H1 (cell line): ENCODE results near the gene ARHGAP35. TPM values are rescaled to one million over a fixed set of nuclear protein-coding genes. Genes with fewer than 3 reads are reported as not detected.

Source experiments
- CBX5 ChIP-seq: fragments of 300-800, 300-1000 bp; sonication (generic); IDR thresholded peaks from 2 replicates; pipeline ENCODE4 v1.7.1; 2016; ENCODE audit warnings: antibody characterized with exemption, low read length, low read depth
- CTBP2 ChIP-seq: IDR thresholded peaks from 2 replicates; pipeline ENCODE4 v1.7.0; 2011; ENCODE audit warnings: borderline replicate concordance, mild to moderate bottlenecking, moderate library complexity, mixed read lengths, low read length; ENCODE audit not compliant: insufficient read depth, insufficient read length
- FOSL1 ChIP-seq: IDR thresholded peaks from 2 replicates; pipeline ENCODE4 v1.6.1; 2011; ENCODE audit warnings: mild to moderate bottlenecking, low read depth, low read length, moderate library complexity; ENCODE audit not compliant: insufficient read depth
- JUND ChIP-seq: IDR thresholded peaks from 2 replicates; pipeline ENCODE4 v1.6.1; 2011; ENCODE audit warnings: mild to moderate bottlenecking, improper control_type of control experiment, low read length
- POLR2AphosphoS5 ChIP-seq: IDR thresholded peaks from 2 replicates; pipeline ENCODE4 v1.6.1; 2011; ENCODE audit warnings: low read depth, low read length
- RBBP5 ChIP-seq: IDR thresholded peaks from 2 replicates; pipeline ENCODE4 v1.7.1; 2012; ENCODE audit warnings: low read depth, mild to moderate bottlenecking, inconsistent platforms, low read length, moderate library complexity, borderline replicate concordance
- RNF2 ChIP-seq: fragments of 200-900, 300-1000 bp; sonication (generic); IDR thresholded peaks from 2 replicates; pipeline ENCODE4 v1.7.1; 2016; ENCODE audit warnings: borderline replicate concordance, low read depth, mild to moderate bottlenecking, antibody characterized with exemption, low read length; ENCODE audit not compliant: poor library complexity, severe bottlenecking; ENCODE audit errors: missing control alignments
- RXRA ChIP-seq: IDR thresholded peaks from 2 replicates; pipeline ENCODE4 v1.6.1; 2011; ENCODE audit warnings: low read depth, mild to moderate bottlenecking, low read length, moderate library complexity; ENCODE audit not compliant: insufficient read depth
- SIRT6 ChIP-seq: IDR thresholded peaks from one replicate; pipeline ENCODE4 v1.7.1; 2012; ENCODE audit warnings: low read length, inconsistent platforms
- TBP ChIP-seq: IDR thresholded peaks from 2 replicates; pipeline ENCODE4 v1.6.1; 2011; ENCODE audit warnings: low read depth, low read length, improper control_type of control experiment
- YY1 ChIP-seq: IDR thresholded peaks from 2 replicates; pipeline ENCODE4 v1.6.1; 2011; ENCODE audit warnings: low read depth, mild to moderate bottlenecking, low read length
- polyA plus RNA-seq, 7 experiments: library from polyadenylated mRNA; depleted of rRNA in 3 of 7; stranded (reverse) in 5 of 7; unstranded in 2 of 7; fragments of >200 nt in 5 of 7; fragments of 200-250 nt in 2 of 7; gene quantifications; 1 replicate in 5 of 7; 2 replicates in 1 of 7; 4 replicates in 1 of 7; pipeline versions ENCODE4 v1.2.1 to v1.2.3, GENCODE V29; 2011 to 2013; ENCODE audit warnings: missing spikeins in 2 of 7, mixed read lengths in 2 of 7
- total RNA-seq: library from RNA; stranded (reverse); fragmentation: NEBNext Ultra II Directional; extraction: Animal tissue kit (Norgen Biotek cat#: 25700); gene quantifications from 2 replicates; pipeline ENCODE4 v1.2.1, GENCODE V29; 2021
- TF ChIP-seq, protein P1 (sequence below): fragments of 300-600 bp; sonication (generic); IDR thresholded peaks from 2 replicates; pipeline ENCODE4 v1.7.1; 2012; ENCODE audit warnings: low read length, moderate library complexity, mild to moderate bottlenecking, inconsistent platforms; ENCODE audit not compliant: insufficient replicate concordance

Gene ARHGAP35
- total and polyA plus RNA-seq, 2 of the 8 experiments (the other 6 are each of a cell fraction or from before 2014, with no cell fraction given) = 29.7 to 64.5 TPM

GRCh38 chr19:46906221-46906620, 45.4 kb downstream of the ARHGAP35 start (continued):
- TF ChIP-seq, protein P1, sequence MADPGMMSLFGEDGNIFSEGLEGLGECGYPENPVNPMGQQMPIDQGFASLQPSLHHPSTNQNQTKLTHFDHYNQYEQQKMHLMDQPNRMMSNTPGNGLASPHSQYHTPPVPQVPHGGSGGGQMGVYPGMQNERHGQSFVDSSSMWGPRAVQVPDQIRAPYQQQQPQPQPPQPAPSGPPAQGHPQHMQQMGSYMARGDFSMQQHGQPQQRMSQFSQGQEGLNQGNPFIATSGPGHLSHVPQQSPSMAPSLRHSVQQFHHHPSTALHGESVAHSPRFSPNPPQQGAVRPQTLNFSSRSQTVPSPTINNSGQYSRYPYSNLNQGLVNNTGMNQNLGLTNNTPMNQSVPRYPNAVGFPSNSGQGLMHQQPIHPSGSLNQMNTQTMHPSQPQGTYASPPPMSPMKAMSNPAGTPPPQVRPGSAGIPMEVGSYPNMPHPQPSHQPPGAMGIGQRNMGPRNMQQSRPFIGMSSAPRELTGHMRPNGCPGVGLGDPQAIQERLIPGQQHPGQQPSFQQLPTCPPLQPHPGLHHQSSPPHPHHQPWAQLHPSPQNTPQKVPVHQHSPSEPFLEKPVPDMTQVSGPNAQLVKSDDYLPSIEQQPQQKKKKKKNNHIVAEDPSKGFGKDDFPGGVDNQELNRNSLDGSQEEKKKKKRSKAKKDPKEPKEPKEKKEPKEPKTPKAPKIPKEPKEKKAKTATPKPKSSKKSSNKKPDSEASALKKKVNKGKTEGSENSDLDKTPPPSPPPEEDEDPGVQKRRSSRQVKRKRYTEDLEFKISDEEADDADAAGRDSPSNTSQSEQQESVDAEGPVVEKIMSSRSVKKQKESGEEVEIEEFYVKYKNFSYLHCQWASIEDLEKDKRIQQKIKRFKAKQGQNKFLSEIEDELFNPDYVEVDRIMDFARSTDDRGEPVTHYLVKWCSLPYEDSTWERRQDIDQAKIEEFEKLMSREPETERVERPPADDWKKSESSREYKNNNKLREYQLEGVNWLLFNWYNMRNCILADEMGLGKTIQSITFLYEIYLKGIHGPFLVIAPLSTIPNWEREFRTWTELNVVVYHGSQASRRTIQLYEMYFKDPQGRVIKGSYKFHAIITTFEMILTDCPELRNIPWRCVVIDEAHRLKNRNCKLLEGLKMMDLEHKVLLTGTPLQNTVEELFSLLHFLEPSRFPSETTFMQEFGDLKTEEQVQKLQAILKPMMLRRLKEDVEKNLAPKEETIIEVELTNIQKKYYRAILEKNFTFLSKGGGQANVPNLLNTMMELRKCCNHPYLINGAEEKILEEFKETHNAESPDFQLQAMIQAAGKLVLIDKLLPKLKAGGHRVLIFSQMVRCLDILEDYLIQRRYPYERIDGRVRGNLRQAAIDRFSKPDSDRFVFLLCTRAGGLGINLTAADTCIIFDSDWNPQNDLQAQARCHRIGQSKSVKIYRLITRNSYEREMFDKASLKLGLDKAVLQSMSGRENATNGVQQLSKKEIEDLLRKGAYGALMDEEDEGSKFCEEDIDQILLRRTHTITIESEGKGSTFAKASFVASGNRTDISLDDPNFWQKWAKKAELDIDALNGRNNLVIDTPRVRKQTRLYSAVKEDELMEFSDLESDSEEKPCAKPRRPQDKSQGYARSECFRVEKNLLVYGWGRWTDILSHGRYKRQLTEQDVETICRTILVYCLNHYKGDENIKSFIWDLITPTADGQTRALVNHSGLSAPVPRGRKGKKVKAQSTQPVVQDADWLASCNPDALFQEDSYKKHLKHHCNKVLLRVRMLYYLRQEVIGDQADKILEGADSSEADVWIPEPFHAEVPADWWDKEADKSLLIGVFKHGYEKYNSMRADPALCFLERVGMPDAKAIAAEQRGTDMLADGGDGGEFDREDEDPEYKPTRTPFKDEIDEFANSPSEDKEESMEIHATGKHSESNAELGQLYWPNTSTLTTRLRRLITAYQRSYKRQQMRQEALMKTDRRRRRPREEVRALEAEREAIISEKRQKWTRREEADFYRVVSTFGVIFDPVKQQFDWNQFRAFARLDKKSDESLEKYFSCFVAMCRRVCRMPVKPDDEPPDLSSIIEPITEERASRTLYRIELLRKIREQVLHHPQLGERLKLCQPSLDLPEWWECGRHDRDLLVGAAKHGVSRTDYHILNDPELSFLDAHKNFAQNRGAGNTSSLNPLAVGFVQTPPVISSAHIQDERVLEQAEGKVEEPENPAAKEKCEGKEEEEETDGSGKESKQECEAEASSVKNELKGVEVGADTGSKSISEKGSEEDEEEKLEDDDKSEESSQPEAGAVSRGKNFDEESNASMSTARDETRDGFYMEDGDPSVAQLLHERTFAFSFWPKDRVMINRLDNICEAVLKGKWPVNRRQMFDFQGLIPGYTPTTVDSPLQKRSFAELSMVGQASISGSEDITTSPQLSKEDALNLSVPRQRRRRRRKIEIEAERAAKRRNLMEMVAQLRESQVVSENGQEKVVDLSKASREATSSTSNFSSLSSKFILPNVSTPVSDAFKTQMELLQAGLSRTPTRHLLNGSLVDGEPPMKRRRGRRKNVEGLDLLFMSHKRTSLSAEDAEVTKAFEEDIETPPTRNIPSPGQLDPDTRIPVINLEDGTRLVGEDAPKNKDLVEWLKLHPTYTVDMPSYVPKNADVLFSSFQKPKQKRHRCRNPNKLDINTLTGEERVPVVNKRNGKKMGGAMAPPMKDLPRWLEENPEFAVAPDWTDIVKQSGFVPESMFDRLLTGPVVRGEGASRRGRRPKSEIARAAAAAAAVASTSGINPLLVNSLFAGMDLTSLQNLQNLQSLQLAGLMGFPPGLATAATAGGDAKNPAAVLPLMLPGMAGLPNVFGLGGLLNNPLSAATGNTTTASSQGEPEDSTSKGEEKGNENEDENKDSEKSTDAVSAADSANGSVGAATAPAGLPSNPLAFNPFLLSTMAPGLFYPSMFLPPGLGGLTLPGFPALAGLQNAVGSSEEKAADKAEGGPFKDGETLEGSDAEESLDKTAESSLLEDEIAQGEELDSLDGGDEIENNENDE = no peak
- no peak for TF ChIP-seq POLR2AphosphoS5
- no peak for TF ChIP-seq TBP
- TF ChIP-seq RNF2 = no peak
- no peak for TF ChIP-seq CBX5
- no peak for TF ChIP-seq FOSL1
- no peak for TF ChIP-seq JUND
- TF ChIP-seq RXRA = no peak
- TF ChIP-seq YY1 = no peak
- TF ChIP-seq SIRT6 = no peak
- TF ChIP-seq CTBP2 = no peak
- no peak for TF ChIP-seq RBBP5
